Right ventricle myocardium superior (tissue), 1 donor: ENCODE measurements around the gene SNRNP35. TPM values are rescaled to one million over a fixed set of nuclear protein-coding genes. Genes with fewer than 3 reads are reported as not detected.
"Not testable (repeated sequence)": the region's sequence is repeated elsewhere in the genome, so short reads cannot be mapped to it uniquely, and the experiment has no call there.

ENCODE experiments used
- ATAC-seq: fragments of 200-7000 bp; cut with Tn5 transposase; one replicate; pipeline ENCODE4 v1.9.1; 2020; ENCODE audit warnings: mild to moderate bottlenecking; ENCODE audit not compliant: poor library complexity
- DNase-seq: peaks from one replicate; pipeline ENCODE4 v3.0.0-alpha.2; 2020
- intact Hi-C: fragments of 100-400 bp; cut with DNase I; formaldehyde crosslinking; loops from one replicate; pipeline ENCODE4 v1.11.2; 2022
- total RNA-seq: library from RNA; stranded (reverse); fragmentation: NEBNext Ultra II Directional; extraction: Animal tissue kit (Norgen Biotek cat#: 25700); gene quantifications from one replicate; pipeline ENCODE4 v1.2.1, GENCODE V29; 2021
- donor health status: DM: no; HTN: yes; CAD: no; lungs with severe emphysema.

Gene SNRNP35
- total RNA-seq, 1 donor from 2014 or later: 23.4 TPM

GRCh38 chr12:123445388-123446332 lies 12.3 kb upstream of the SNRNP35 start:
- intact Hi-C loops: no loop called here
- peak; percentile 56 for ATAC-seq
- DNase-seq: peak; percentile 56

GRCh38 chr12:123446333-123446713 lies 11.6 kb upstream of the SNRNP35 start:
- intact Hi-C loops: no loop called here
- DNase-seq: no peak
- no peak for ATAC-seq

DNA sequence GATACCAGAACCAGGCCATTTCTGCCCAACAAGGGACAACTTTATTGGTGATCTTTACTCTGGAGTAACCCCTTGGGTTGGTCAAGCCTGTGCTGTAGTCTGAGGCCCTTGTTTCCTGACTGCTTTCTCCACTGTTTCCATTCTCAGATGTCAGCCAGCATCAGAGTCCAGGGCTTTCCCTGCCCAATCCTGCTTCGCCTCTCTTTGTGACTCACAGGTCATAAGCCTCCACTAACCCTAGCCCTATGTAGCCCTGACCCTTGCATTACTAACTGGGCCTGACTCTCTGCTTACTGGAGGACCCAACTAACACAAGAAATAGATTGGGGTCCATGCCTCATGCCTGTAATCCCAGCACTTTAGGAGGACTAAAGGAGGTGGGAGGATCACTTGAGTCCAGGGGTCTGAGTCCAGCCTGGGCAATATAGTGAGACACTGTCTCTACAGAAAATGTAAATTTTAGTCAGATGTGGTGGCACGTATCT lies 8.6 kb upstream of the SNRNP35 start:
- intact Hi-C loops: no loop called here
- no peak for DNase-seq
- no peak for ATAC-seq

DNA sequence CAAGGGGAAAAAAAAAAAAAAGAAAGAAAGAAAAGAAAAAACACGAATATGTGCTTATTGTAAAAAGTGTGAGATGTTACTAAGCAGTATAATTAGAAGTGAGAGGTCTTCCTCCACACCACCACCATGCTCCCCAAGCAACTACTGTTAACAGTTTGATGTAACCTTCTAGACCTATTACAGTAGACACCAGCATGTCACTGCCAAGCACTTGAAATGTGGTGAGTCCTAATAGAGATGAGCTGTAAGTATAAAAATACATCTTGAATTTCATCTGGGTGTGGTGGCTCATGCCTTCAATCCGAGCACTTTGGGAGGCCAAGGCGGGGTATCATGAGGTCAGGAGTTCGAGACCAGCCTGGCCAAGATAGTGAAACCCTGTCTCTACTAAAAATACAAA lies 8.1 kb upstream of the SNRNP35 start:
- DNase-seq (no peak), ATAC-seq (no peak)
- intact Hi-C loops: no loop called here

DNA sequence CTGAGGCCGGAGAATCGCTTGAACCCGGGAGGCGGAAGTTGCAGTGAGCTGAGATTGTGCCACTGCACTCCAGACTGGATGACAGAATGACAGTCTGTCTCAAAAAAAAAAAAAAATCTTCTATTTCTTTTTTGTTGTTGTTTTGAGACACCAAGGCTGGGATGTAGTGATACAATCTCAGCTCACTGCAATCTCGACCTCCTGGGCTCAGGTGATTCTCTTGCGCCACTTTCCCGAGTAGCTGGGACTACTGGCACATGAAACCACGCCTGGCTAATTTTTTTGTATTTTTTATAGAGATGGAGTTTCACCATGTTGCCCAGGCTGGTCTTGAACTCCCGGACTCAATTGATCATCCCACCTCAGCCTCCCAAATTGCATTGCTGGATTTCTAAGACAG lies 7.3 kb upstream of the SNRNP35 start:
- DNase-seq (no peak), ATAC-seq (no peak)
- intact Hi-C loops: no loop called here

DNA sequence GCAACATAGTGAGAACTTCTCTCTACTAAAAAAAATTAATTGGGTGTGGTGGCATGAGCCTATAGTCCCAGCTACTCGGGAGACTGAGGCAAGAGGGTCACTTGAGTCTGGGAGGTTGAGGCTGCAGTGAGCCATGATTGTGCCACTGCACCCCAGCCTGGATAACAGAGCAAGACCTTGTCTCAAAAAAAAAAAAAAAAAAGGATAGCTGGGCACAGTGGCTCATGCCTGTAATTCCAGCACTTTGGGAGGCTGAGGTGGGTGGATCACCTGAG lies 5.7 kb upstream of the SNRNP35 start:
- ATAC-seq, DNase-seq, intact Hi-C loops: not testable (repeated sequence)

GRCh38 chr12:123453165-123453564 lies 4.8 kb upstream of the SNRNP35 start:
- intact Hi-C loops: no loop called here
- DNase-seq (no peak), ATAC-seq (no peak)

DNA sequence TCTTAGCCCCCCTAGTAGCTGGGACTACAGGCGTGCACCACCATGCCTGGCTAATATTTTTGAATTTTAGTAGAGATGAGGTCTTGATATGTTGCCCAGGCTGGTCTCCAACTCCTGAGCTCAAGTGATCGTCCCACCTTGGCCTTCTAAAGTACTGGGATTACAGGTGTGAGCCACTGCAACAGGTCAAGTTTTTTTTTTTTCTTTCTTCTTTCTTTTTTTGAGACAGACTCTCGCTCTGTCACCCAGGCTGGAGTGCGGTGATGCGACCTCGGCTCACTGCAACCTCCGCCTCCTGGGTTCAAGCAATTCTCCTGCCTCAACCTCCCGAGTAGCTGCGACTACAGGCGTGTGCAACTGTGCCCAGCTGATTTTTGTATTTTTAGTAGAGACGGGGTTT lies 5.2 kb downstream of the SNRNP35 start:
- ATAC-seq, DNase-seq, intact Hi-C loops: not testable (repeated sequence)

- intact Hi-C loops: no loop called here
- no peak for DNase-seq
- peak; percentile 74 for ATAC-seq
Observed at GRCh38 chr12:123465084-123465483, 7.1 kb downstream of the SNRNP35 start.

DNA sequence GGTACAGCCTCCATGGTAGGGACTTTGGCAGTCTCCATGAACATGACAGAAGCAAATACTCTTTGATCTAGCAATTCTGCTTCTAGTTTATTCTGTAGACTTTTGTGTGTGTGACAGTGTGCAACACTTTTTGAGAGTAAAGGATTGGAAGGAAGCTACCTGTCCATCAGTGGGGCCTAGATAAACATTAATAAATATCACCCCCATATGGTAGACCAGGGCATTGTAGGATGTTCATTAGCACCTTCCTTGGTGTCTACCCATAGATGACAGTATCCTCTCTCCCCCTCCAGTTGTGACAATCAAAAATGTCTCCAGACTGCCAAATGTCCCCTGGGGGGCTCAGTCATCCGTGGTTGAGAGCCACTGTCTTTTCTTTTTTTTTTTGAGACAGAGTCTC lies 10.8 kb downstream of the SNRNP35 start:
- no peak for ATAC-seq
- intact Hi-C loops: no loop called here
- no peak for DNase-seq

DNA sequence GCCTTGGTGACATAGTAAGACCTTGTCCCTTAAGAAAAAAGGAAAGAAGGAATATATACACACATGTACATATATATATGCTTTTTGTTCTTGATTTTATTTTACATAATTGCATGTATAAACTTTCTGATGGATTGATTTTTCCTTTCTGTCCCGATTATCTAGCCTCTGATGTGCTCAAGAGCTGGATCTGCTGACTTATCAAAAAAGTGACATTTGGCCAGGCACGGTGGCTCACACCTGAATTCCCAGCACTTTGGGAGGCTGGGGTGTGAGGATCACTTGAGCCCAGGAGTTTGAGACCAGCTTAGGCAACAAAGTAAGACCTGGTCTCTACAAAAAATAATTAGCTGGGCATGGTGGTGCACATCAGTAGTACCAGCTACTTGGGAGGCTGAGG lies 12.0 kb downstream of the SNRNP35 start:
- intact Hi-C loops: no loop called here
- ATAC-seq: no peak

DNA sequence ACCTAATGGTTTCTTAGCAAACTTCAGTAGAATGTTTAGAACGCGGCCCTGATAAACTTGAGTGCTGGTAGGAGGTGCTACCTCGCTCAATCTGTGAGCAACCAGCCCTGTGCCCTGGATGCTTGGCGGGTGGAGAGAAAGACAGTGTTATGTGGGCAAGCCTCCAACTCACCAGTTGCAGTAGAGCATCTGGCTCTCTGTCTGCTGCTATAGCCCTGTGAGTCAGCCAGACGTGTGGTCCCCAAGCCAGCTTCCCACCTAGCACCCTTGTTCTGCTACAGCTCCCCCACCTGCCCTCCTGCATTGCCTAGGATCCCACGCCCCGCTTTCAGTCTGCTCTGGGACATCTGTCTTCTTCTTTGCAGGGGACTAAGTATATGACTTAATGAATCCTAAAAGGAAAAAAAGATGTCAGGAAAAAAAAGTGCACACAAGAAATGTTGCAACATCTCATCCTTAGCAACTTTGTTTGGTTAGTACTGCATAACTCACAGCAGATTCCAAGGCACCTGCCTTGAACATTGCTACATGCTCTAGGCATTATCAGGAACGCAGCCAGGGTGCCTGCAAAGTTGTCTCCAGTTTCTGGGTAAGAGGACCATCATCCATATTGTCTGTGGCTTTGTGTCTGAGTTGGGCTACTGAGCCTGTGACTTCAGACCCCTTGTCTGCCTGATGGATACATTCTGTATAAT lies 13.6 kb downstream of the SNRNP35 start:
- DNase-seq (peak; percentile 62), ATAC-seq (peak; percentile 81)
- intact Hi-C loops: no loop called here

More for the DNA sequence above, 12.0 kb downstream of the SNRNP35 start:
- no peak for DNase-seq

GRCh38 chr12:123472438-123472849 lies 14.5 kb downstream of the SNRNP35 start:
- no peak for DNase-seq
- intact Hi-C loops: no loop called here
- ATAC-seq: no peak

DNA sequence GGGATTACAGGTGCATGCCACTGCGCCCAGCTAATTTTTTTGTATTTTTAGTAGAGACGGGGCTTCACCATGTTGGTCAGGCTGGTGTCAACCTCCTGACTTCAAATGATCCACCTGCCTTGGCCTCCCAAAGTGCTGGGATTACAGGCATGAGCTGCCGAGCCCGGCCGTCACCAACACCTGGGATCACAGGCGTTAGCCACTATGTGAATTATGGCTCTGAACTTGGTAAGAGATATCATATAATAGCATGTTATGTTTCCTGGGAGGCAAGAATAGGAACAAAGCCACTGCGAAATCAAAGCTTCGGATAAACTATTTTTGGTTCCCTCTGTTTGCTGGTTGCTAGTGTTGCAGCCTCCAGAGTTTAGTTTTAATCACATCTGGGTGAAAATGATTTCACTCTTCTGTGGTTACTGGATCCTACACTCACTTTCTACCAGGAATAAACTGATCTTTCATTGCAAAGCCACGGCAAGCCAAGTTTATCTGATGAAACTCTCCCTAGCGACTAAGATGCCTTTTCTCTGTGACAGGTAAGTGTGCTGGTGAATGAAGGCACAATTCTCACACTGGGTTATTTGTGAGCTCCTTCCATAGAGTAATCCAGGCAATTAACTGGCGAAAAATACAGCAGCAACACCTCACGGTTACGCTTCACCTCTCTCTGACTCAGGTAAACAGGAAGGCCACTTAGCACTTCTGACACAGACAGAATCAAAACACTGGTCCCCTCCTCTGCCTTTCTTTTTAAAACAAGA lies 16.7 kb downstream of the SNRNP35 start:
- ATAC-seq: peak; percentile 65
- intact Hi-C loops: no loop called here
- DNase-seq: peak; percentile 61

DNA sequence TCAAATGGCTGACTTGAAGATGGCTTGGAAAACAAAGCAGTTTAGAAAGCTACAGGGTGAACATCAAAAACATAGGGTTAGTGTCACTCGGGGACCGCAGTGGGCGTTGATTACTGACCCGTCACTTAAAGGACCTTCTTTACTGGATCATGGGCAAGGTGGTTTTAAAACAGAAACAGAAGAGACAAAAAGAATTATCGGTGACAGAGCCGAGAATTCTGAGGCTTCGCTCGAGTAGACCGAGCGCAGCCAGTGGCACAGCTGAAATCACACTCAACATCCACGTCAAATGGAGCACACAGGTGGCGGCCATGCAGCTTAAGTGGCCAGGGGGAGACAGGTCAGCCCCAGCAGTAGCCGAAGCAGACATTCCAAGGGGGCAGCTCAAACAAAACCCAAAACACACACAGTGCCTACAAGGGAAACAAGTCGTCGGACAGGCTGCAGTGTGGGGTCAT lies 17.3 kb downstream of the SNRNP35 start:
- no peak for ATAC-seq
- intact Hi-C loops: no loop called here

DNA sequence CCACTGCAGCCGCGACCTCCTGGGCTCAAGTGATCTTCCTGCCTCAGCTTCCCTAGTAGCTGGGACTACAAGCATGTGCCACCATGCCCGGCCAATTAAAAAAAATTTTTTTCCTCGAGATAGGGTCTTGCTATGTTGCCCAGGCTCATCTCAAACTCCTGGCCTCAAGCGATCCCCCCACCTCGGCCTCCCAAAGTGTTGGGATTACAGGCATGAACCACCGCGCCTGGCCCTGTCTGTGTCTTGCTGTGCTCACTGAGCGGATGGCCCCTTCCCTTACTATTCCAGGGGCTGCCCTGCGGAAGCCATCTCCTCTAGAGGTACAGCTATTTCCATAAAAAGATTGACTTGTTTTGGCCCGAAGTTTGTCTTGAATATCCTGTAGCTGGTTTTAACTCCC lies 20.1 kb downstream of the SNRNP35 start:
- intact Hi-C loops: no loop called here
- DNase-seq (no peak), ATAC-seq (no peak)

More for the DNA sequence above, 17.3 kb downstream of the SNRNP35 start:
- DNase-seq: no peak

DNA sequence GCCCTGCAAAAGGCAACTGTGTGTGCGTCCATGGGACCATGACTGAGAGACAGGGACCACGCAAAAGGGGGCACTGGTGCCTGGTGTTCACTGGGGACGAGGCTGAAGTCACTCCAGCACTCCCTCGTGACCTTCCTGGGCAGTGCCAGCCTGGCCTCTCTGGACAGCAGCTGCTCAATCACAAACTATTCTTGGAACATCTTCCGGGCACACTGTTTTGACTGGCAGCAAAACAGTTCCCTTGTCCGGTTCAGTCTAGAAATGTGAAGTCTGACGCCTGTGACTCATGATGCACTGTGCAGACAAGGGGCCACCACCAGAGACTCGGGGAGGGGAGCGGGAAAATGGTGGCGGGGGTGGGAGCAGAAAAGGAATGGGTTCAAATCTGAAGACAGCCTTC lies 20.8 kb downstream of the SNRNP35 start:
- DNase-seq: peak; percentile 81
- intact Hi-C loops: no loop called here
- ATAC-seq: peak; percentile 81

DNA sequence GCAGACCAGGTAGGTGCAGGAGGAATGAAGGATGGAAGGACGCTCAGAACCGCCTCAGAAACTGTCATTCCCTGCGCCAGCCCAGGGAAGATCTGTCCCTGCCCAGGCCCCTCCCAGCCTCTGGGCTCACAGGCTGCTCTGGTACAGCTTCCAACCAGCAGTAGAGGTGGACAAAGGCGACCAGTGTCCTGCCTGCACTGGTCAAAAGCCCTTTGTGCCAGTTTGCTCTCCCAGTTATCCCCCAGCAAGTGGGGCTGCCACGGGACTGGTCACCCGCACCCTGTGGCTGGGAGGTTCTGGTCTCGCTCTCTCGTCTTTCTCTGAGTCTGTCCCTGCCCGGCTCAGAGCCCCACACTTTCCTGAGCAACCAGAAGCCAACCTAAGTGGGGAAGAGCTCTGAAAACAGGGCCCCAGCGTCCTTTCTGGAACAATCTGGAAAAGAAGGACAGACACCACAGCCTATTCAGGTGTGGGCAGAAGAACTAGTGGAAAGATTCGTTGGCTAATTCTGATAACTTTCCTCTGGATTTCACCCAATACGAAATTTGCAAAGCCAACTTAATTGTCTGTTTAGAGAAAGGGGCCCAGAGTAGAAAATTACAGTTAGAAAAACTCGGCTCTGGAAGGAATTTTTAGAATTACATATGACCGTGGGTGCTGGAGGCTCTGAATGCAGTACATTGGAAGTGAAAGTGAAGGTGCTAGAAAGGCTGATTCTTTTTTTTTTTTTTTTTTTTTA lies 21.7 kb downstream of the SNRNP35 start:
- ATAC-seq (peak; percentile 42), DNase-seq (no peak)
- intact Hi-C loops: loop anchor here (5.0 kb wide), 1 partner anchor 38 kb away; no protein-coding TSS in a partner anchor
